Endothelial cell of umbilical vein (primary cell): ENCODE data around the gene SLC9C1. TPM values are rescaled to one million over a fixed set of nuclear protein-coding genes. Genes with fewer than 3 reads are reported as not detected.

Source experiments
- BruUV-seq: library from RNA; stranded (reverse); fragments of 400-500 nt; replicated peaks from 2 replicates; lab custom pipeline; 2021; lab: Mats Ljungman, UMichigan
- CTCF ChIA-PET: fragments of 300-600, 350-600 bp; sonication (Branson Sonifier 250); formaldehyde crosslinking; loops from one replicate; lab custom pipeline; 2021; ENCODE audit warnings: antibody characterized with exemption, inconsistent platforms; lab: Charles Lee
- POLR2A ChIA-PET: fragments of 300-600, 350-600 bp; sonication (Branson Sonifier 250); formaldehyde crosslinking; loops from one replicate; lab custom pipeline; 2021; ENCODE audit warnings: antibody characterized with exemption, inconsistent platforms; lab: Charles Lee
- DNase-seq: peaks from one replicate; pipeline ENCODE4 v3.0.0-alpha.2; 2011; ENCODE audit warnings: low read depth, low spot score
- FAIRE-seq: peaks from 2 replicates; lab custom pipeline; 2011; peaks lifted over from hg19 to GRCh38; lab: Jason Lieb, UNC
- H2AFZ ChIP-seq: 2 replicates; pipeline ENCODE4 v1.6.0; 2012; ENCODE audit warnings: low read depth, low read length, control low read depth, inconsistent platforms
- H3K27ac ChIP-seq: 2 replicates; pipeline ENCODE4 v1.5.1; 2011; ENCODE audit warnings: low read depth, mild to moderate bottlenecking, control low read depth, low read length, moderate library complexity; ENCODE audit not compliant: insufficient read depth
- H3K27me3 ChIP-seq, 2 experiments: 2 replicates each; pipeline versions ENCODE4 v1.6.0 to v1.6.1; 2011; ENCODE audit warnings: low read length in 2 of 2, mixed read lengths in 1 of 2; ENCODE audit not compliant: control insufficient read depth in 2 of 2, insufficient read depth in 2 of 2
- H3K36me3 ChIP-seq, 2 experiments: 2 replicates in 1 of 2; 3 replicates in 1 of 2; pipeline ENCODE4 v1.5.1; 2011; ENCODE audit warnings: low read length in 2 of 2, mild to moderate bottlenecking in 1 of 2, moderate library complexity in 1 of 2; ENCODE audit not compliant: control insufficient read depth in 2 of 2, insufficient read depth in 2 of 2; ENCODE audit errors: extremely low read depth in 1 of 2
- H3K4me1 ChIP-seq: 3 replicates; pipeline ENCODE4 v1.5.1; 2011; ENCODE audit warnings: mild to moderate bottlenecking, low read length; ENCODE audit not compliant: control insufficient read depth, insufficient read depth; ENCODE audit errors: extremely low read depth
- H3K4me2 ChIP-seq: 2 replicates; pipeline ENCODE4 v1.6.1; 2011; ENCODE audit warnings: low read length, control low read depth, mixed read lengths; ENCODE audit not compliant: insufficient read depth
- H3K4me3 ChIP-seq, 3 experiments: fragments of 200-600 bp in 1 of 3; sonication (generic), shearing (Covaris generic) in 1 of 3; replicated peaks in 1 of 3; 2 replicates each; pipeline ENCODE4 v1.5.1; 2011 to 2016; ENCODE audit warnings: control low read depth in 3 of 3, low read length in 3 of 3, mild to moderate bottlenecking in 2 of 3, inconsistent platforms in 1 of 3, low read depth in 1 of 3, moderate library complexity in 1 of 3; ENCODE audit not compliant: insufficient read depth in 1 of 3
- H3K79me2 ChIP-seq: 2 replicates; pipeline ENCODE4 v1.6.0; 2012; ENCODE audit warnings: low read length, inconsistent platforms; ENCODE audit not compliant: control insufficient read depth, insufficient read depth
- H3K9ac ChIP-seq: replicated peaks from 2 replicates; pipeline ENCODE3; 2011; ENCODE audit warnings: low read length, control low read depth; ENCODE audit not compliant: insufficient read depth; ENCODE audit errors: extremely low read depth
- H3K9me1 ChIP-seq: replicated peaks from 3 replicates; pipeline ENCODE4 v1.6.0; 2011; ENCODE audit warnings: mild to moderate bottlenecking, low read length; ENCODE audit not compliant: control insufficient read depth, insufficient read depth; ENCODE audit errors: extremely low read depth
- H3K9me3 ChIP-seq: replicated peaks from 2 replicates; pipeline ENCODE4 v1.5.1; 2012; ENCODE audit warnings: low read length, inconsistent platforms; ENCODE audit not compliant: control insufficient read depth, insufficient read depth
- H4K20me1 ChIP-seq: replicated peaks from 2 replicates; pipeline ENCODE3; 2011; ENCODE audit warnings: mild to moderate bottlenecking, low read length; ENCODE audit not compliant: control insufficient read depth, insufficient read depth; ENCODE audit errors: extremely low read depth
- EZH2 ChIP-seq: IDR thresholded peaks from 2 replicates; pipeline ENCODE4 v1.6.1; 2012; ENCODE audit warnings: borderline replicate concordance, low read depth, mild to moderate bottlenecking, moderate library complexity, low read length, inconsistent platforms; ENCODE audit not compliant: severe bottlenecking
- FOS ChIP-seq: IDR thresholded peaks from 2 replicates; pipeline ENCODE4 v1.6.1; 2011; ENCODE audit warnings: mild to moderate bottlenecking, low read length, moderate library complexity, borderline replicate concordance; ENCODE audit not compliant: insufficient read depth
- GATA2 ChIP-seq: IDR thresholded peaks from 2 replicates; pipeline ENCODE4 v1.7.0; 2011; ENCODE audit warnings: low read depth, mild to moderate bottlenecking, moderate library complexity, mixed read lengths, low read length; ENCODE audit not compliant: insufficient read length, insufficient read depth
- JUN ChIP-seq: IDR thresholded peaks from 2 replicates; pipeline ENCODE4 v1.6.1; 2011; ENCODE audit warnings: borderline replicate concordance, low read depth; ENCODE audit not compliant: insufficient read length, insufficient read depth
- MYC ChIP-seq: IDR thresholded peaks from one replicate; pipeline ENCODE4 v1.6.1; 2011; ENCODE audit warnings: mild to moderate bottlenecking, low read depth, low read length
- POLR2A ChIP-seq: IDR thresholded peaks from 2 replicates; pipeline ENCODE4 v1.6.1; 2012; ENCODE audit warnings: low read depth, mild to moderate bottlenecking, control low read depth, low read length
- POLR2AphosphoS5 ChIP-seq: IDR thresholded peaks from 2 replicates; pipeline ENCODE4 v1.6.1; 2012; ENCODE audit warnings: low read depth, mild to moderate bottlenecking, control low read depth, low read length, moderate library complexity; ENCODE audit not compliant: insufficient read depth
- dilution Hi-C: fragments of 300-500 bp; cut with MboI; formaldehyde crosslinking; loops from one replicate; pipeline ENCODE4 v1.15.0; 2019; ENCODE audit warnings: low sequenced_read_pairs; ENCODE audit not compliant: extremely low pct_ligation_motif_present
- intact Hi-C: fragments of 100-400 bp; cut with micrococcal nuclease; formaldehyde crosslinking; loops from one replicate; pipeline ENCODE4 v1.10.0; 2022
- polyA plus RNA-seq, 4 experiments: library from polyadenylated mRNA; depleted of rRNA in 3 of 4; stranded (reverse) in 3 of 4; unstranded in 1 of 4; fragments of >200 nt; gene quantifications; 2 replicates each; pipeline versions ENCODE4 v1.2.1 to v1.2.3, GENCODE V29; 2011 to 2012; ENCODE audit warnings: missing spikeins in 1 of 4
- total RNA-seq: library from RNA; stranded (reverse); gene quantifications from 2 replicates; pipeline ENCODE4 v1.2.3, GENCODE V29; 2021
- TF ChIP-seq, protein P1 (sequence below): IDR thresholded peaks from 2 replicates; pipeline ENCODE4 v1.6.1; 2011; ENCODE audit not compliant: insufficient read depth, insufficient read length

Gene SLC9C1
- total and polyA plus RNA-seq, 2 donors (not counting 3 experiments of a cell fraction or from before 2014, with no cell fraction given): not detected

- peak overlapping the region; percentile 49 for H3K27ac ChIP-seq
- POLR2A ChIA-PET: no interaction called here
These were observed 196.6 kb downstream of the SLC9C1 start for GRCh38 chr3:112097378-112097777.

GRCh38 chr3:112096176-112096575 lies 197.8 kb downstream of the SLC9C1 start:
- Histone ChIP-seq H3K4me2 (no peak overlapping the region), H3K9me3 (no peaks in the 10 kb centered on the region), H3K4me3 (no peak overlapping the region), H3K9ac (no peak overlapping the region), H3K4me1 (peaks cover 13% of the 10 kb centered on the region), H2AFZ (no peak overlapping the region), H3K27ac (no peak overlapping the region), H3K79me2 (no peaks in the 10 kb centered on the region), H3K9me1 (no peaks in the 10 kb centered on the region), H4K20me1 (no peaks in the 10 kb centered on the region), H3K36me3 (no peaks in the 10 kb centered on the region), H3K27me3 (no peaks in the 10 kb centered on the region)
- FAIRE-seq (no peak), DNase-seq (no peak)
- dilution Hi-C loops: no loop called here
- TF ChIP-seq, protein P1, sequence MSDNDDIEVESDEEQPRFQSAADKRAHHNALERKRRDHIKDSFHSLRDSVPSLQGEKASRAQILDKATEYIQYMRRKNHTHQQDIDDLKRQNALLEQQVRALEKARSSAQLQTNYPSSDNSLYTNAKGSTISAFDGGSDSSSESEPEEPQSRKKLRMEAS: no peak
- TF ChIP-seq POLR2A: no peak
- TF ChIP-seq EZH2: no peak
- TF ChIP-seq POLR2AphosphoS5: no peak
- no peak for TF ChIP-seq MYC
- no peak for TF ChIP-seq JUN
- TF ChIP-seq FOS: no peak
- BruUV-seq: no TSS peak
- ChIA-PET POLR2A (no interaction called here), CTCF (interaction anchor here (1.6 kb wide), 1 partner anchor 107 kb away, joined by 7 read pairs; no protein-coding TSS in a partner anchor)
- intact Hi-C loops: loop anchor here (10.0 kb wide), 1 partner anchor 181 kb away; no protein-coding TSS in a partner anchor

More at GRCh38 chr3:112097378-112097777, 196.6 kb downstream of the SLC9C1 start:
- no peak overlapping the region for H3K4me3 ChIP-seq
- no peaks in the 10 kb centered on the region for H3K9me1 ChIP-seq
- TF ChIP-seq EZH2: no peak
- no peak for TF ChIP-seq MYC
- TF ChIP-seq FOS: peak; percentile 94
- TF ChIP-seq POLR2AphosphoS5: peak; percentile 68
- TF ChIP-seq GATA2: peak; percentile 63
- peak; percentile 98 for TF ChIP-seq JUN
- no peak overlapping the region for H2AFZ ChIP-seq
- no peaks in the 10 kb centered on the region for H3K36me3 ChIP-seq
- no peaks in the 10 kb centered on the region for H3K79me2 ChIP-seq
- H4K20me1 ChIP-seq: no peaks in the 10 kb centered on the region
- H3K9me3 ChIP-seq: no peaks in the 10 kb centered on the region
- FAIRE-seq: peak; percentile 96
- no peak overlapping the region for H3K9ac ChIP-seq
- peak overlapping the region; percentile 52 for H3K4me2 ChIP-seq
- H3K27me3 ChIP-seq: no peaks in the 10 kb centered on the region
- dilution Hi-C loops: no loop called here
- CTCF ChIA-PET: interaction anchor here (0.7 to 1.7 kb wide), 10 partner anchors 9 to 428 kb away, joined by 3 to 32 read pairs (median 5); partner anchors contain the start of gene C3orf52
- BruUV-seq: no TSS peak
- intact Hi-C loops: loop anchor here (1.0 to 10.0 kb wide), 3 partner anchors 10 to 183 kb away; no protein-coding TSS in a partner anchor
- H3K4me1 ChIP-seq: peaks cover 25% of the 10 kb centered on the region
- peak; percentile 99 for DNase-seq
